H1 (cell line): ENCODE measurements around the gene COA1. TPM values are rescaled to one million over a fixed set of nuclear protein-coding genes. Genes with fewer than 3 reads are reported as not detected.

Source experiments
- CTCF ChIA-PET: fragments of 300-600 bp; sonication (Branson Sonifier 250); formaldehyde crosslinking; loops from one replicate; lab custom pipeline; 2021; ENCODE audit not compliant: partially characterized antibody; lab: Charles Lee
- POLR2A ChIA-PET: fragments of 300-600 bp; sonication (Branson Sonifier 250); formaldehyde crosslinking; loops from one replicate; lab custom pipeline; 2021; ENCODE audit warnings: inconsistent platforms; ENCODE audit not compliant: partially characterized antibody; lab: Charles Lee
- DNase-seq, 2 experiments: peaks; one replicate each; pipeline versions ENCODE4 v3.0.0 to v3.0.0-alpha.2; 2010 to 2022; ENCODE audit warnings: low spot score in 2 of 2, low read depth in 1 of 2, mixed read lengths in 1 of 2
- FAIRE-seq: peaks from 2 replicates; lab custom pipeline; 2011; peaks lifted over from hg19 to GRCh38; lab: Jason Lieb, UNC
- H2AFZ ChIP-seq: 2 replicates; pipeline ENCODE4 v1.8.1; 2012; ENCODE audit warnings: low read length, inconsistent platforms
- H2AK5ac ChIP-seq: 2 replicates; pipeline ENCODE4 v1.6.1; 2013; ENCODE audit warnings: low read depth, low read length
- H2BK120ac ChIP-seq: replicated peaks from 2 replicates; pipeline ENCODE3; 2013; ENCODE audit warnings: low read depth, low read length, inconsistent platforms
- H2BK12ac ChIP-seq: 2 replicates; pipeline ENCODE4 v1.6.1; 2013; ENCODE audit warnings: low read depth, low read length
- H2BK15ac ChIP-seq: 2 replicates; pipeline ENCODE4 v1.6.1; 2013; ENCODE audit warnings: low read length
- H2BK20ac ChIP-seq: 2 replicates; pipeline ENCODE4 v1.6.1; 2013; ENCODE audit warnings: low read length
- H2BK5ac ChIP-seq: 2 replicates; pipeline ENCODE4 v1.6.1; 2013; ENCODE audit warnings: low read depth, low read length
- H3K14ac ChIP-seq: 2 replicates; pipeline ENCODE4 v1.6.1; 2013; ENCODE audit warnings: inconsistent platforms; ENCODE audit not compliant: insufficient read length
- H3K18ac ChIP-seq: 2 replicates; pipeline ENCODE4 v1.6.1; 2013; ENCODE audit warnings: low read length; ENCODE audit errors: extremely low read depth
- H3K23ac ChIP-seq: 2 replicates; pipeline ENCODE4 v1.6.1; 2013; ENCODE audit warnings: inconsistent platforms; ENCODE audit not compliant: insufficient read length
- H3K23me2 ChIP-seq: 2 replicates; pipeline ENCODE4 v1.6.1; 2013; ENCODE audit warnings: low read depth, low read length
- H3K27ac ChIP-seq: 2 replicates; pipeline ENCODE4 v1.6.1; 2011; ENCODE audit warnings: low read depth, low read length, inconsistent platforms
- H3K27me3 ChIP-seq, 4 experiments: replicated peaks in 1 of 4; 1 replicate in 1 of 4; 2 replicates in 3 of 4; pipeline versions ENCODE4 v1.6.1 to v1.8.1; 2011 to 2013; ENCODE audit warnings: low read length in 3 of 4, mild to moderate bottlenecking in 3 of 4, inconsistent platforms in 2 of 4, mixed read lengths in 2 of 4, moderate library complexity in 1 of 4; ENCODE audit not compliant: control insufficient read depth in 3 of 4, insufficient read depth in 3 of 4; ENCODE audit errors: extremely low read depth in 1 of 4
- H3K36me3 ChIP-seq, 4 experiments: 2 replicates each; pipeline versions ENCODE4 v1.6.1 to v1.8.1; 2011 to 2013; ENCODE audit warnings: mild to moderate bottlenecking in 4 of 4, low read length in 3 of 4, moderate library complexity in 2 of 4, control low read depth in 1 of 4, inconsistent platforms in 1 of 4; ENCODE audit not compliant: insufficient read depth in 4 of 4, control insufficient read depth in 2 of 4
- H3K4ac ChIP-seq: replicated peaks from 2 replicates; pipeline ENCODE3; 2013; ENCODE audit warnings: low read length, low read depth, mixed read lengths, inconsistent platforms; ENCODE audit not compliant: insufficient read length
- H3K4me1 ChIP-seq, 4 experiments: replicated peaks in 1 of 4; 1 replicate in 1 of 4; 2 replicates in 3 of 4; pipeline versions ENCODE4 v1.6.1 to v1.8.1; 2011 to 2013; ENCODE audit warnings: low read length in 3 of 4, inconsistent platforms in 2 of 4, mixed read lengths in 1 of 4; ENCODE audit not compliant: insufficient read depth in 4 of 4, control insufficient read depth in 3 of 4
- H3K4me2 ChIP-seq, 2 experiments: 2 replicates each; pipeline versions ENCODE4 v1.6.1 to v1.8.1; 2011 to 2013; ENCODE audit warnings: low read depth in 2 of 2, low read length in 2 of 2, control low read depth in 1 of 2, inconsistent platforms in 1 of 2, mild to moderate bottlenecking in 1 of 2; ENCODE audit not compliant: insufficient read depth in 1 of 2
- H3K4me3 ChIP-seq, 4 experiments: fragments of 200-600, 300-600 bp in 1 of 4; sonication (generic), shearing (Covaris generic), sonication (Bioruptor Twin) in 1 of 4; 2 replicates each; pipeline versions ENCODE4 v1.5.1 to v1.8.1; 2011 to 2016; ENCODE audit warnings: low read length in 4 of 4, low read depth in 3 of 4, control low read depth in 2 of 4, inconsistent platforms in 2 of 4, mild to moderate bottlenecking in 2 of 4, mixed read lengths in 1 of 4, moderate library complexity in 1 of 4; ENCODE audit not compliant: insufficient read depth in 2 of 4; ENCODE audit errors: extremely low read depth in 1 of 4
- H3K56ac ChIP-seq: replicated peaks from 2 replicates; pipeline ENCODE3; 2013; ENCODE audit warnings: low read depth, mild to moderate bottlenecking, mixed read lengths, low read length, inconsistent platforms; ENCODE audit not compliant: insufficient read length
- H3K79me1 ChIP-seq: 2 replicates; pipeline ENCODE4 v1.6.1; 2013; ENCODE audit warnings: low read depth, low read length, control low read depth
- H3K79me2 ChIP-seq, 2 experiments: 2 replicates each; pipeline versions ENCODE4 v1.6.1 to v1.8.1; 2012 to 2013; ENCODE audit warnings: low read length in 2 of 2, mild to moderate bottlenecking in 2 of 2, inconsistent platforms in 1 of 2; ENCODE audit not compliant: insufficient read depth in 2 of 2, control insufficient read depth in 1 of 2
- H3K9ac ChIP-seq, 4 experiments: replicated peaks in 1 of 4; 1 replicate in 1 of 4; 2 replicates in 3 of 4; pipeline versions ENCODE4 v1.6.1 to v1.8.1; 2011 to 2013; ENCODE audit warnings: low read depth in 3 of 4, low read length in 3 of 4, control low read depth in 2 of 4, mild to moderate bottlenecking in 2 of 4, moderate library complexity in 2 of 4, inconsistent platforms in 1 of 4; ENCODE audit errors: extremely low read depth in 1 of 4
- H3K9me3 ChIP-seq, 2 experiments: 2 replicates each; pipeline versions ENCODE4 v1.6.1 to v1.8.1; 2012 to 2013; ENCODE audit warnings: mild to moderate bottlenecking in 2 of 2, moderate library complexity in 2 of 2, control low read depth in 1 of 2, inconsistent platforms in 1 of 2, low read depth in 1 of 2, low read length in 1 of 2, mixed read lengths in 1 of 2; ENCODE audit not compliant: insufficient read depth in 2 of 2
- H4K20me1 ChIP-seq, 2 experiments: replicated peaks in 1 of 2; 2 replicates each; pipeline versions ENCODE3 to v1.8.1; 2011 to 2013; ENCODE audit warnings: inconsistent platforms in 2 of 2, low read length in 2 of 2, mild to moderate bottlenecking in 1 of 2; ENCODE audit not compliant: insufficient read depth in 2 of 2, control insufficient read depth in 1 of 2
- H4K5ac ChIP-seq: 2 replicates; pipeline ENCODE4 v1.6.1; 2013; ENCODE audit warnings: low read length, low read depth, mixed read lengths, inconsistent platforms; ENCODE audit not compliant: insufficient read length
- H4K8ac ChIP-seq: 2 replicates; pipeline ENCODE4 v1.8.0; 2013; ENCODE audit warnings: mild to moderate bottlenecking, moderate library complexity, low read length, inconsistent platforms; ENCODE audit not compliant: insufficient read depth; ENCODE audit errors: extremely low read depth
- H4K91ac ChIP-seq: replicated peaks from 2 replicates; pipeline ENCODE3; 2013; ENCODE audit warnings: low read length, mixed read lengths, inconsistent platforms; ENCODE audit not compliant: insufficient read length
- BACH1 ChIP-seq: IDR thresholded peaks from 2 replicates; pipeline ENCODE4 v1.6.1; 2012; ENCODE audit warnings: low read length, improper control_type of control experiment
- CBX5 ChIP-seq: fragments of 300-800, 300-1000 bp; sonication (generic); IDR thresholded peaks from 2 replicates; pipeline ENCODE4 v1.7.1; 2016; ENCODE audit warnings: antibody characterized with exemption, low read length, low read depth
- CTBP2 ChIP-seq: IDR thresholded peaks from 2 replicates; pipeline ENCODE4 v1.7.0; 2011; ENCODE audit warnings: borderline replicate concordance, mild to moderate bottlenecking, moderate library complexity, mixed read lengths, low read length; ENCODE audit not compliant: insufficient read depth, insufficient read length
- EGR1 ChIP-seq: IDR thresholded peaks from 2 replicates; pipeline ENCODE4 v1.6.1; 2011; ENCODE audit warnings: low read depth, low read length, borderline replicate concordance
- EZH2 ChIP-seq: fragments of 200-600 bp; sonication (generic); IDR thresholded peaks from 2 replicates; pipeline ENCODE4 v1.7.1; 2012; ENCODE audit warnings: low read depth, mild to moderate bottlenecking, moderate library complexity, low read length, inconsistent platforms; ENCODE audit not compliant: severe bottlenecking
- GTF2F1 ChIP-seq: IDR thresholded peaks from 2 replicates; pipeline ENCODE4 v1.6.1; 2012; ENCODE audit warnings: low read depth, low read length, improper control_type of control experiment, borderline replicate concordance
- HDAC2 ChIP-seq, 2 experiments: fragments of 300-600 bp in 1 of 2; sonication (generic) in 1 of 2; IDR thresholded peaks; 2 replicates each; pipeline ENCODE4 v1.6.1; 2011 to 2012; ENCODE audit warnings: low read depth in 2 of 2, low read length in 2 of 2, mild to moderate bottlenecking in 2 of 2, moderate library complexity in 2 of 2, borderline replicate concordance in 1 of 2, inconsistent platforms in 1 of 2
- POLR2AphosphoS5 ChIP-seq: IDR thresholded peaks from 2 replicates; pipeline ENCODE4 v1.6.1; 2011; ENCODE audit warnings: low read depth, low read length
- POU5F1 ChIP-seq: IDR thresholded peaks from 2 replicates; pipeline ENCODE4 v1.6.1; 2011; ENCODE audit warnings: low read depth, mild to moderate bottlenecking, low read length, moderate library complexity
- SP4 ChIP-seq: IDR thresholded peaks from 2 replicates; pipeline ENCODE4 v1.6.1; 2012; ENCODE audit warnings: low read length, inconsistent platforms
- TAF7 ChIP-seq: optimal IDR thresholded peaks from 2 replicates; pipeline ENCODE3; 2011; ENCODE audit warnings: low read depth, mild to moderate bottlenecking, inconsistent platforms, low read length, moderate library complexity, borderline replicate concordance
- TBP ChIP-seq: IDR thresholded peaks from 2 replicates; pipeline ENCODE4 v1.6.1; 2011; ENCODE audit warnings: low read depth, low read length, improper control_type of control experiment
- TCF12 ChIP-seq: IDR thresholded peaks from 2 replicates; pipeline ENCODE4 v1.6.1; 2011; ENCODE audit warnings: low read depth, mild to moderate bottlenecking, low read length
- YY1 ChIP-seq: IDR thresholded peaks from 2 replicates; pipeline ENCODE4 v1.6.1; 2011; ENCODE audit warnings: low read depth, mild to moderate bottlenecking, low read length
- ZNF274 ChIP-seq: IDR thresholded peaks from 2 replicates; pipeline ENCODE4 v1.7.0; 2012; ENCODE audit warnings: low read length, borderline replicate concordance; ENCODE audit errors: extremely low read depth
- WGBS, 2 experiments: shearing (Covaris generic) in 1 of 2; methylation state at CpG; one replicate each; pipeline versions ENCODE4 v1.1.6 to v1.1.7; 2013 to 2015; ENCODE audit warnings: low lambda C conversion rate in 2 of 2, mixed read lengths in 2 of 2, inconsistent platforms in 1 of 2, low coverage in 1 of 2, missing lambda C conversion rate in 1 of 2; ENCODE audit not compliant: insufficient replicate concordance in 2 of 2, insufficient coverage in 1 of 2, insufficient read length in 1 of 2; ENCODE audit errors: extremely low coverage in 1 of 2, missing lambda C conversion rate in 1 of 2; 5-methylcytosine and 5-hydroxymethylcytosine counted together
- polyA plus RNA-seq, 7 experiments: library from polyadenylated mRNA; depleted of rRNA in 3 of 7; stranded (reverse) in 5 of 7; unstranded in 2 of 7; fragments of >200 nt in 5 of 7; fragments of 200-250 nt in 2 of 7; gene quantifications; 1 replicate in 5 of 7; 2 replicates in 1 of 7; 4 replicates in 1 of 7; pipeline versions ENCODE4 v1.2.1 to v1.2.3, GENCODE V29; 2011 to 2013; ENCODE audit warnings: missing spikeins in 2 of 7, mixed read lengths in 2 of 7
- total RNA-seq: library from RNA; stranded (reverse); fragmentation: NEBNext Ultra II Directional; extraction: Animal tissue kit (Norgen Biotek cat#: 25700); gene quantifications from 2 replicates; pipeline ENCODE4 v1.2.1, GENCODE V29; 2021

COA1 gene
- total and polyA plus RNA-seq, 2 of the 8 experiments (the other 6 are each of a cell fraction or from before 2014, with no cell fraction given) = 98.6 to 143 TPM

DNA sequence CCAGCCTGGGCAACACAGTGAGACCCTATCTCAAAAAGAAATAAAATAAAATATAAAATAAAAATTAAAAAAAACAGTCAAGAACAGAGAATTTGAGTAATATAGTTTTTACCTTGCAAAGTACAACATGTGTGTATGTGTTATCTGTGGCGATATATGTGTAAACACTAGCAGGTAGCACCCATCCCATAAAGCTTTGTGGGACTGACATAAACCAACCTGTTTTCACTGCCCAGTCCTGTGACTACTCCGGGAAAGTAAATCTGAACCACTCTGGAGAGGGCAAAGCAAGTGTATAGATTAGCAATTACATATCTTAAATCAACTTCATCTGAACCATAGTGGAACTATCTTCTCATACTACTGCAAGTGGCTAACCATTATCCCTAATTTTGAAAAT, 72.3 kb downstream of the COA1 start:
- FAIRE-seq = no peak
- no peak for TF ChIP-seq HDAC2 (IDR thresholded peaks at IDR 0.05; ENCODE audit: borderline replicate concordance in 1 of 2, low read depth in 2 of 2, low read length in 2 of 2)
- TF ChIP-seq TAF7 = no peak
- TF ChIP-seq TBP = no peak
- TF ChIP-seq EZH2 = no peak
- TF ChIP-seq TCF12 = no peak
- no peak for TF ChIP-seq POLR2AphosphoS5
- TF ChIP-seq EGR1 = no peak
- TF ChIP-seq CTBP2 = no peak
- no peak for TF ChIP-seq POU5F1
- no peak for TF ChIP-seq SP4
- no peak for TF ChIP-seq YY1
- TF ChIP-seq GTF2F1 = no peak
- no peak for TF ChIP-seq ZNF274
- TF ChIP-seq BACH1 = no peak
- TF ChIP-seq CBX5 = no peak
- Histone ChIP-seq H4K91ac (no peak overlapping the region), H3K27ac (no peak overlapping the region), H3K36me3 (peaks cover 0 to 8% (median 0%) of the 10 kb centered on the region in 4 experiments; a peak in 1 of 8 replicates), H3K4me1 (peaks cover 1 to 17% (median 12%) of the 10 kb centered on the region in 4 experiments; a peak in 6 of 7 replicates), H3K9ac (no peak overlapping the region), H3K14ac (no peak overlapping the region), H3K23me2 (no peaks in the 10 kb centered on the region), H2BK20ac (no peak overlapping the region), H3K79me1 (peaks cover 8% of the 10 kb centered on the region), H4K8ac (no peak overlapping the region), H2BK12ac (no peak overlapping the region), H2AFZ (no peak overlapping the region), H3K4ac (no peak overlapping the region), H3K23ac (no peak overlapping the region), H3K27me3 (no peaks in the 10 kb centered on the region), H2BK15ac (no peak overlapping the region), H4K20me1 (peaks cover 0 to 3% of the 10 kb centered on the region in 2 experiments), H3K56ac (no peak overlapping the region), H3K4me3 (no peak overlapping the region), H3K79me2 (peaks cover 0 to 82% of the 10 kb centered on the region in 2 experiments; a peak in 3 of 4 replicates), H3K4me2 (no peak overlapping the region), H3K9me3 (no peaks in the 10 kb centered on the region), H4K5ac (no peak overlapping the region), H2BK120ac (no peak overlapping the region), H2AK5ac (no peak overlapping the region), H3K18ac (no peak overlapping the region), H2BK5ac (no peak overlapping the region)
- no peak for DNase-seq
- POLR2A ChIA-PET = no interaction called here
- WGBS, 2 experiments = 92% methylated on average over 2 of the region's 2 CpGs; no CpG with 5 or more reads in 1 of the 2 experiments
- CTCF ChIA-PET = no interaction called here
